C4-2B (cell line): Measurements from ENCODE around the gene C10orf71.

Source experiments
- CTCF ChIP-seq: fragments of 450-650 bp; conservative IDR thresholded peaks from 2 replicates; pipeline ENCODE4 v1.5.1; 2017; ENCODE audit warnings: mild to moderate bottlenecking
- ZFX ChIP-seq: fragments of 450-650 bp; IDR thresholded peaks from 2 replicates; pipeline ENCODE4 v1.6.1; 2017

- TF ChIP-seq CTCF (no peak), ZFX (no peak)
Observed at GRCh38 chr10:49350138-49350537, 51.2 kb downstream of the C10orf71 start.
